CD14-positive monocyte (primary cell): ENCODE results near the gene C5orf15. TPM values are rescaled to one million over a fixed set of nuclear protein-coding genes. Genes with fewer than 3 reads are reported as not detected.

ENCODE experiments used
- DNase-seq, 3 donors: peaks; one replicate each; pipeline ENCODE4 v3.0.0-alpha.2; 2011 to 2022
- H2AFZ ChIP-seq: 2 replicates; pipeline ENCODE4 v1.6.0; 2012; ENCODE audit warnings: mild to moderate bottlenecking, low read depth, low read length, inconsistent platforms; ENCODE audit not compliant: insufficient read depth, poor library complexity, severe bottlenecking
- H3K27ac ChIP-seq, 2 donors: 1 replicate in 1 of 2; 2 replicates in 1 of 2; pipeline ENCODE4 v1.5.1; 2012 to 2013; ENCODE audit warnings: low read length in 2 of 2, control low read depth in 1 of 2, inconsistent platforms in 1 of 2, low read depth in 1 of 2, mild to moderate bottlenecking in 1 of 2
- H3K27me3 ChIP-seq, 2 donors: one replicate each; pipeline versions ENCODE4 v1.6.0 to v1.6.1; 2011 to 2013; ENCODE audit warnings: low read length in 2 of 2; ENCODE audit not compliant: control insufficient read depth in 2 of 2, insufficient read depth in 2 of 2
- H3K36me3 ChIP-seq, 2 donors: replicated peaks in 1 of 2; 1 replicate in 1 of 2; 2 replicates in 1 of 2; pipeline versions ENCODE4 v1.5.1 to v1.6.1; 2012 to 2013; ENCODE audit warnings: low read length in 2 of 2, control low read depth in 1 of 2, inconsistent platforms in 1 of 2, mild to moderate bottlenecking in 1 of 2; ENCODE audit not compliant: insufficient read depth in 2 of 2, control insufficient read depth in 1 of 2
- H3K4me1 ChIP-seq, 2 donors: 1 replicate in 1 of 2; 2 replicates in 1 of 2; pipeline versions ENCODE4 v1.5.1 to v1.6.1; 2012 to 2013; ENCODE audit warnings: low read length in 2 of 2, control low read depth in 1 of 2, inconsistent platforms in 1 of 2, mild to moderate bottlenecking in 1 of 2, moderate library complexity in 1 of 2; ENCODE audit not compliant: insufficient read depth in 2 of 2, control insufficient read depth in 1 of 2
- H3K4me2 ChIP-seq: replicated peaks from 2 replicates; pipeline ENCODE3; 2012; ENCODE audit warnings: low read length, moderate library complexity, mild to moderate bottlenecking; ENCODE audit not compliant: poor library complexity, severe bottlenecking; ENCODE audit errors: extremely low read depth
- H3K4me3 ChIP-seq, 3 experiments: fragments of 200-600 bp in 1 of 3; sonication (generic) in 1 of 3; replicated peaks in 1 of 3; 1 replicate in 2 of 3; 2 replicates in 1 of 3; pipeline ENCODE4 v1.5.1; 2011 to 2013; ENCODE audit warnings: low read length in 3 of 3, mild to moderate bottlenecking in 3 of 3, control low read depth in 2 of 3, low read depth in 2 of 3, inconsistent platforms in 1 of 3, moderate library complexity in 1 of 3
- H3K79me2 ChIP-seq: 2 replicates; pipeline ENCODE4 v1.6.0; 2012; ENCODE audit warnings: mild to moderate bottlenecking, control low read depth, inconsistent platforms, low read length, moderate library complexity; ENCODE audit not compliant: insufficient read depth
- H3K9ac ChIP-seq: 2 replicates; pipeline ENCODE4 v1.6.0; 2017; ENCODE audit warnings: low read length, mild to moderate bottlenecking; ENCODE audit not compliant: insufficient read depth, poor library complexity, severe bottlenecking
- H3K9me3 ChIP-seq, 2 donors: replicated peaks in 1 of 2; 1 replicate in 1 of 2; 2 replicates in 1 of 2; pipeline versions ENCODE4 v1.5.1 to v1.6.1; 2012 to 2013; ENCODE audit warnings: low read length in 2 of 2, control low read depth in 1 of 2; ENCODE audit not compliant: control insufficient read depth in 1 of 2, insufficient read depth in 1 of 2
- H4K20me1 ChIP-seq: 2 replicates; pipeline ENCODE4 v1.6.0; 2012; ENCODE audit warnings: mild to moderate bottlenecking, low read length, control low read depth, moderate library complexity; ENCODE audit not compliant: insufficient read depth
- H3K27ac Mint-ChIP-seq, 7 donors: one replicate each; pipeline ENCODE4 v1.8.0; 2020; ENCODE audit warnings: mild to moderate bottlenecking in 7 of 7, mixed read lengths in 7 of 7, moderate library complexity in 6 of 7, inconsistent platforms in 2 of 7
- H3K27me3 Mint-ChIP-seq, 3 donors: one replicate each; pipeline ENCODE4 v1.8.0; 2021 to 2022; ENCODE audit warnings: low read depth in 3 of 3, mild to moderate bottlenecking in 3 of 3, mixed read lengths in 3 of 3, moderate library complexity in 3 of 3, inconsistent platforms in 1 of 3
- H3K36me3 Mint-ChIP-seq, 2 donors: one replicate each; pipeline ENCODE4 v1.8.0; 2020; ENCODE audit warnings: mixed read lengths in 2 of 2, inconsistent platforms in 1 of 2, mild to moderate bottlenecking in 1 of 2
- H3K4me1 Mint-ChIP-seq: one replicate; pipeline ENCODE4 v1.8.0; 2020; ENCODE audit warnings: mild to moderate bottlenecking, mixed read lengths
- H3K4me3 Mint-ChIP-seq, 2 donors: one replicate each; pipeline ENCODE4 v1.8.0; 2020; ENCODE audit warnings: mild to moderate bottlenecking in 2 of 2, mixed read lengths in 2 of 2, moderate library complexity in 1 of 2
- H3K9me3 Mint-ChIP-seq, 7 donors: one replicate each; pipeline ENCODE4 v1.8.0; 2020 to 2022; ENCODE audit warnings: mixed read lengths in 7 of 7, mild to moderate bottlenecking in 6 of 7, moderate library complexity in 6 of 7, inconsistent platforms in 2 of 7
- CTCF ChIP-seq: fragments of 200-600 bp; IDR thresholded peaks from one replicate; pipeline ENCODE4 v1.8.0; 2022; ENCODE audit warnings: antibody characterized with exemption, mild to moderate bottlenecking
- whole genome bisulfite sequencing: methylation state at CpG from one replicate; pipeline ENCODE4 v1.1.5; 2013; ENCODE audit warnings: missing lambda C conversion rate; ENCODE audit not compliant: insufficient coverage; 5-methylcytosine and 5-hydroxymethylcytosine counted together
- intact Hi-C, 2 donors: fragments of 100-400 bp; cut with micrococcal nuclease; formaldehyde crosslinking; loops; one replicate each; pipeline versions ENCODE4 v1.15.0 to v1.15.1; 2023
- polyA plus RNA-seq, 3 donors: library from polyadenylated mRNA; depleted of rRNA in 1 of 3; unstranded in 2 of 3; stranded (reverse) in 1 of 3; fragments of 300-500 nt in 2 of 3; fragments of >200 nt in 1 of 3; fragmentation: Illumina TruSeq in 2 of 3; gene quantifications; 1 replicate in 2 of 3; 2 replicates in 1 of 3; pipeline ENCODE4 v1.2.3, GENCODE V29; 2012 to 2021

The C5orf15 gene
- polyA plus RNA-seq, 3 donors, result 38.0 to 59.2 (median 46.9) TPM

DNA sequence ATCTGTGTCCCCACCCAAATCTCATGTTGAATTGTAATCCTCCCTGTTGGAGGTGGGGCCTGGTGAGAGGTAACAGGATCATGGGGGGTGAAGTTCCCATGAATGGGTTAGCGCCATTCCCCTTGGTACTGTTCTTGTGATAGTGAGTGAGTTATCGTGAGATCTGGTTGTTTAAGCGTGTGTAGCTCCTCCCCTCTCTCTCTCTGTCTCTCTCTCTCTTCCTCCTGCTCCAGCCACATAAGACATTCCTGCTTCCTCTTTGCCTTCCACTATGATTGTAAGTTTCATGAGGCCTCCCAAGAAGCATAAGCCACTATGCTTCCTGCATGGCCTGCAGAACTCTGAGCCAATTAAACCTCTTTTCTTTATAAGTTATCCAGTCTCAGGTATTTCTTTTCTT lies 28.8 kb downstream of the C5orf15 start:
- no peak for DNase-seq
- Histone ChIP-seq H3K27me3 (no peaks in the 10 kb centered on the region), H3K9ac (no peak overlapping the region), H3K4me3 (no peak overlapping the region), H2AFZ (no peak overlapping the region), H3K79me2 (no peaks in the 10 kb centered on the region), H3K36me3 (no peaks in the 10 kb centered on the region), H3K4me2 (no peak overlapping the region), H3K9me3 (peaks cover 0 to 11% of the 10 kb centered on the region in 2 donors), H3K27ac (no peak overlapping the region), H4K20me1 (no peaks in the 10 kb centered on the region), H3K4me1 (no peaks in the 10 kb centered on the region)
- WGBS, result no CpG with 5 or more reads among the region's 3 CpGs
- Mint-ChIP-seq H3K4me1 (peaks cover 4% of the 10 kb centered on the region), H3K9me3 (peaks cover 6 to 15% (median 12%) of the 10 kb centered on the region in 7 donors), H3K27ac (no peak overlapping the region), H3K4me3 (no peak overlapping the region), H3K36me3 (no peaks in the 10 kb centered on the region), H3K27me3 (peaks cover 3 to 8% (median 3%) of the 10 kb centered on the region in 3 donors)
- TF ChIP-seq CTCF, result no peak
- intact Hi-C loops, result loop anchor here in 1 of 2 donors (10.0 kb wide), 1 partner anchor 385 kb away; no protein-coding TSS in a partner anchor

- Histone ChIP-seq H3K4me1 (no peaks in the 10 kb centered on the region), H3K27ac (no peak overlapping the region), H3K4me2 (no peak overlapping the region), H3K36me3 (no peaks in the 10 kb centered on the region), H3K4me3 (no peak overlapping the region), H3K79me2 (no peaks in the 10 kb centered on the region), H3K9ac (no peak overlapping the region), H3K9me3 (peaks cover 0 to 11% of the 10 kb centered on the region in 2 donors), H4K20me1 (no peaks in the 10 kb centered on the region), H3K27me3 (no peaks in the 10 kb centered on the region), H2AFZ (no peak overlapping the region)
- Mint-ChIP-seq H3K4me1 (peaks cover 4% of the 10 kb centered on the region), H3K4me3 (no peak overlapping the region), H3K36me3 (peaks cover 0 to 1% of the 10 kb centered on the region in 2 donors), H3K27me3 (peaks cover 3 to 5% (median 4%) of the 10 kb centered on the region in 3 donors), H3K9me3 (peaks cover 6 to 15% (median 12%) of the 10 kb centered on the region in 7 donors), H3K27ac (no peak overlapping the region)
- DNase-seq, result no peak
- TF ChIP-seq CTCF, result no peak
- 83% methylated on average over 1 of the region's 3 CpGs for WGBS
- intact Hi-C loops, result loop anchor here in 1 of 2 donors (10.0 kb wide), 1 partner anchor 384 kb away; no protein-coding TSS in a partner anchor
Measured at GRCh38 chr5:133938929-133939328, 29.5 kb downstream of the C5orf15 start.
